Activated T-cell treated with anti-CD3 and anti-CD28 coated beads, Interleukin-2, amount 50 U/mL, for 1 hour (primary cell): ENCODE measurements around the gene GIMAP2.
"Not testable (repeated sequence)": the region's sequence is repeated elsewhere in the genome, so short reads cannot be mapped to it uniquely, and the experiment has no call there.

ENCODE experiments used
- DNase-seq: peaks from one replicate; pipeline ENCODE4 v3.0.0-alpha.2; 2020

The GIMAP2 gene

DNA sequence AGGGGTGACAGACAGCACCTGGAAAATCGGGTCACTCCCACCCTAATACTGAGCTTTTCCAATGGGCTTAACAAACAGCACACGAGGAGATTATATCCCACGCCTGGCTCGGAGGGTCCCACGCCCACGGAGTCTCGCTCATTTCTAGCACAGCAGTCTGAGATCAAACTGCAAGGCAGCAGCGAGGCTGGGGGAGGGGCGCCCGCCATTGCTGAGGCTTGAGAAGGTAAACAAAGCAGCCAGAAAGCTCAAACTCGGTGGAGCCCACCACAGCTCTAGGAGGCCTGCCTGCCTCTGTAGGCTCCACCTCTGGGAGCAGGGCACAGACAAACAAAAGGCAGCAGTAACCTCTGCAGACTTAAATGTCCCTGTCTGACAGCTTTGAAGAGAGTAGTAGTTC, 6.9 kb upstream of the GIMAP2 start:
- peak; percentile 43 for DNase-seq

GRCh38 chr7:150680364-150680763, 5.1 kb upstream of the GIMAP2 start:
- DNase-seq, result not testable (repeated sequence)

DNA sequence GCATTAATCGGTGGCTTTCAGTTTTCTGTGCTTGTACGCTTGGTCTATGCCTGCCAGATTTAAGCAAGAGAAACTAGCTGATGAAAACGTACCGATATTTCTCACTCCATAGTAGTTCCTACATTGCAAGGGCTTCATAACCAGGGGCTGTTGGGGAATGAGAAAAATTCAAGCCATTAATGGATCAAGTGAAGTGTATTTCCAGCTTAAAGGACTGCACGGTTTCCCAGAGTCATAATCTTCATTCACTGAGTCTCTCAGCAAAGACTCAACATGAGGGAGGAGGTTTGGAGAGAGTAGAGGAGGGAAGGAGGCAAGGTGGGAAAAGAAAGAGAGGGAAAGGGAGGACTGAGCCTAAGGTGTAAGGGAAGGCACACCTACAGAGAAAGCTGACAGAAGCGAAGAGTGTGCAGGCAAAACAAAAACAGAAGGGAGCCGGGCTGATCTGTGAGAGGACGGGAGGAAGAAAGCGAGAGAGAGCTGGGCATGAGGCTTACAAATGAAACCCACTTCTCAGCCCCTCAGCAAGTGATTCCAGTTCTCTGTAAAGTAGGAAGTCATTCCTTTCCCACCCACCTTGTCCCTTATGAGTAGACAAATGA, 625 bp downstream of the GIMAP2 start:
- no peak for DNase-seq

DNA sequence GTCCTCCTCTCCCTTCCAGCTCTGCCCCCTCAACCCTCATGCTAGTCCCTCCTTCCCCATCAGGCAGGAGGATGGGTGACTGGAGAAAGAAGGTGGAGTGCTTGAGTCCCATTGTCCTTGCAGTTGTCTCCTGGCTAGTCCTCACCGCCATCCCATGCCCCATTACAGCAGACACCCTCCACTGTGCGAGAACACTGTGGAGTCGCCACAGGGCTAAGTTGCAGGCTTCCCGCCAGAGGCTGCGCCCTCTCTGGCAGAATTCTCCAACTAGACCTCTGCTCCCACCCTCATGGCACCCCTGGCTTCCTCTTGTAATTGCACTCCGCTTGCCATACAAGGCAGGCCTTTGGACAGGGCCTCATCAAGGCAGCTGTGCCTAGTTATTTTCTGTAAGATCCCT, 3.1 kb downstream of the GIMAP2 start:
- DNase-seq, result no peak

DNA sequence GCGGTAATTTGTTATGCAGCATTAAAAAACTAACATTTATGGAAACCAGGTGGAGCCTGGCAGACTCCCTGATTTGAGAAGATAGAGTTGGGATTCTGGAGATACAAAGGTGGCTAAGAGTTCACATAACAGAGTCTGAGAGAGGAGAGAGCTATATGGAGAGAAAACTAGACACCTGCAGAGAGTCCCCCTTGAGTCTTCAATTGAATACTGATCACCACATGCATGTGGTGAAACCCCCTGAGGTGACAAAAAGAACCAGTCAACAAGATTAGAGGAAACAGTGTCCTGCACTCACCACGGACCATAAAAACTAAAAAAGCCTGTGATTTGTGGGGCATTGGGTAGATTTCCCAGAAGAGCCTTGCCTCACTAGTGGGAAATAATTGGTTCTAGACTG, 10.1 kb downstream of the GIMAP2 start:
- no peak for DNase-seq

GRCh38 chr7:150703209-150703608, 17.7 kb downstream of the GIMAP2 start:
- DNase-seq, result no peak

DNA sequence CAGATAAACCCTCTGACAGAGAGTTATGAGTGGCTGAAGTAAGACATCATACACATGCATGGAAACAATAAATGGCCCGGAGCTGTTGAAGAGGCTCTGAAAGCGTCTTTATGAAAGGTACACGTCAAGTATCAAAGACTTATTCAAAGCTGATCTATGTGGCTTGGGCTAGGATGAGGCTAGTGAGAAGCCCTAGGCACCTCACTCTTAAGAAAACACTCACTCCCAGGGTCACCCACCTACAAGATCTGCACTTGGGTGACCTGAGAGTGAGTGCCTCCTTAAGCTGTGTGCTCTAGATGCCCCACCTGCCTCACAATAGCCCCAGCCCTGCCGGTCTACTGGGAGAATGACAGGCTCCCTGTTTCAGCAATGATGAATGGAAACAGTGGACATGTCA, 29.8 kb downstream of the GIMAP2 start:
- DNase-seq, result no peak

GRCh38 chr7:150715738-150716137, 30.2 kb downstream of the GIMAP2 start:
- no peak for DNase-seq

- peak; percentile 67 for DNase-seq
Observed at GRCh38 chr7:150716368-150716767, 30.9 kb downstream of the GIMAP2 start, which contains the start of gene GIMAP1. TSS of gene GIMAP1 (plus strand) at chr7:150716613. CDS start at chr7:150719048, 2,435 bp downstream.

GRCh38 chr7:150716939-150717338, 31.4 kb downstream of the GIMAP2 start:
- DNase-seq, result no peak

DNA sequence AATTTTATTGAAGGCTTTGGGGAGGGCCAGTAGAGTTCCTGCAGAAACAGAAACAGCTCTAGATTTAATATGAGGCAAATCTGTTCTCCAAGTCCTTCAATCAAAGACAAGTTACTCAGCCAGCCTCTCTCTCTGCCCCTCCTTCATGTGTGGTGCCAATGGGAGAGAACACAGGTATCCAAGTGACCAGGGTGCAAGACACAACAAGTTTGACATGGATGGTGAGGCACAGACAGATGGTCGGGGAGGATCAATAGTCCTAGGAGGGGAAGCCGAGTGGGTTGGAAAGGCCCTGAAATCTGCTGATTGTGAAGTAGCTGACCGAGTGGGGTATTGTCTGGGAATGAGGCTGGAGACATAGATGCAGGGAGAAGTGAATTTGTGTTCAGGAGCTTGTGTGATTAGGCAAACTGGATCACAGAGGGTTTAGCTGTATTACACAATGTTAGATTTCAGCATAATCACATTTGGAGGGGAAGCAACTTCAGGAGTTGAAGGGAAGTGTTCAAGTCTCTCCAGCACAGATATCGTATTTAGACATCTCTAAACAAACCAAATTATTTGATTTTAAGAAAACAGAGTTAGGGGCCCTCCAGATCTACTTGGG, 32.4 kb downstream of the GIMAP2 start:
- DNase-seq, result no peak

GRCh38 chr7:150719436-150719835, 33.9 kb downstream of the GIMAP2 start:
- DNase-seq, result no peak

DNA sequence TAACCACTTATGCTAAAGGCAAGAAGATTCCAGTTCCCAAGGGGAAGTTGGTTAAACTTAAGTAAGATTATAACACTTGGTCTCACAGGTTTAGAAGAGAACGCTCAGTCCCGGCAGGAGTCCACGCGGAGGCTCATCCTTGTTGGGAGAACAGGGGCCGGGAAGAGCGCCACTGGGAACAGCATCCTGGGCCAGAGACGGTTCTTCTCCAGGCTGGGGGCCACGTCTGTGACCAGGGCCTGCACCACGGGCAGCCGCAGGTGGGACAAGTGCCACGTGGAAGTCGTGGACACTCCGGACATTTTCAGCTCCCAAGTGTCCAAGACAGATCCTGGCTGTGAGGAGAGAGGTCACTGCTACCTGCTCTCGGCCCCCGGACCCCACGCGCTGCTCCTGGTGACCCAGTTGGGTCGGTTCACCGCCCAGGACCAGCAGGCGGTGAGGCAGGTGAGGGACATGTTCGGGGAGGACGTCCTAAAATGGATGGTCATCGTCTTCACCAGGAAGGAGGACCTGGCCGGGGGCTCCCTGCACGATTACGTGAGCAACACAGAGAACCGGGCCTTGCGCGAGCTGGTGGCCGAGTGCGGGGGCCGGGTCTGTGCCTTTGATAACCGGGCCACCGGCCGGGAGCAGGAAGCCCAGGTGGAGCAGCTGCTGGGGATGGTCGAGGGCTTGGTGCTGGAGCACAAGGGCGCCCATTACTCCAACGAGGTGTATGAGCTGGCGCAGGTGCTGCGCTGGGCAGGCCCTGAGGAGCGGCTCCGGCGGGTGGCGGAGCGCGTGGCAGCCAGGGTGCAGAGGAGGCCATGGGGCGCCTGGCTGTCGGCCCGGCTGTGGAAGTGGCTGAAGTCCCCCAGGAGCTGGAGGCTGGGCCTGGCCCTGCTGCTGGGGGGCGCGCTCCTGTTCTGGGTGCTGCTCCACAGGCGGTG, 34.7 kb downstream of the GIMAP2 start:
- no peak for DNase-seq

GRCh38 chr7:150721970-150722373, 36.5 kb downstream of the GIMAP2 start:
- DNase-seq, result no peak

GRCh38 chr7:150722431-150722931, 37.0 kb downstream of the GIMAP2 start:
- no peak for DNase-seq

DNA sequence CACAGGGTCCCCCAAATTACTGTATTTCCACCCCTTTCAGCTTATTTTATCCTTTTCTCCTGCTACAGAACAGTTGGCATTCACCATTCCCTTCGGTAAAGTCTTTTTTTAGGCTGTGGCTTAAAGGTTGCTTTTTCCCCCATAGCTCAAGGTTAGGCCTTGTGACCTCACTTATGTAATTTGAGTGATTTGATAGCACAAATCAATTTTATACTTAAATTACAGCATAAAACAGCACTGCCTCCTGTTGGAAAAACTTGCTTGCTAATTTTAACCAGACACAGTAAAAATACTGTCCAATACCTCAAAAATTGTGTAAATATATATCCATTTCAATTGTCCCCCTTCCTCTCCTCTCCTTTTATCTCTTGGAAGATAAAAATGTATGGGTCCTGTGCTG, 38.0 kb downstream of the GIMAP2 start:
- DNase-seq, result no peak

GRCh38 chr7:150727381-150727780, 41.9 kb downstream of the GIMAP2 start:
- no peak for DNase-seq

DNA sequence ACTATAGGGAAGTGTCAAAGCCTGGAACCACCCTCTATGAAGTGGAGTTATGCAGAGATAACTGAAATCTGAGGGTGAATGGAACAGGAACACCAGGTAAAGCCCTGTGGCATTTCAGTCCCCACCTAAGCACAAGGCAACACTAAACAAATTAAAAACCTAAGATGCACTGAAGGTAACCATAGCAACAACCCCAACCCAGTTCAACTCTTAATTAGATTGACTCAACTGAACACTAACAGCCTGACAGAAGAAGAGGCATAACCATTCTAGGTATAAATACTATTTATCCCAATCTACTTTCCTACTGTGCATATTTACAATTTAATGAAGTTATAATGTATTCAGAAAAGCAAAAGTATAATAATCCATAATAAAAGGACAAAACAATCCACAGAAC, 42.5 kb downstream of the GIMAP2 start:
- DNase-seq, result no peak

DNA sequence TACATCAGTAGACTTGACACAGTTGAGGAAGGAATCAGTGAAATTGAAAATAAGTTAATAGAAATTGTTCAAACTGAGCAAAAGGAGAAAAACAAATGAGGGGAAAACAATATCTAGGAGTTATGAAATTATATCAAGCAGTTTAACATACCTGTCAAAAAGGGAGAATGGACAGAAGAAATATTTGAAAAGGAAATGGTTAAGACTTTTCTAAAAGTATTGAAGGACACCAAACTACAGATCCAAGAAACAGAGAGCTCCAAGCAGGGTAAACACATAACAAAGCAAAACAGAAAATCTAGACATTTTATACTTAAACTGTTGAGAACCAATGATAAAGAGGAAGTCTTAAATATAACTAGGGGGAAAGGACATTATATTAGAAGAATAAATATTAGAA, 43.1 kb downstream of the GIMAP2 start:
- no peak for DNase-seq

DNA sequence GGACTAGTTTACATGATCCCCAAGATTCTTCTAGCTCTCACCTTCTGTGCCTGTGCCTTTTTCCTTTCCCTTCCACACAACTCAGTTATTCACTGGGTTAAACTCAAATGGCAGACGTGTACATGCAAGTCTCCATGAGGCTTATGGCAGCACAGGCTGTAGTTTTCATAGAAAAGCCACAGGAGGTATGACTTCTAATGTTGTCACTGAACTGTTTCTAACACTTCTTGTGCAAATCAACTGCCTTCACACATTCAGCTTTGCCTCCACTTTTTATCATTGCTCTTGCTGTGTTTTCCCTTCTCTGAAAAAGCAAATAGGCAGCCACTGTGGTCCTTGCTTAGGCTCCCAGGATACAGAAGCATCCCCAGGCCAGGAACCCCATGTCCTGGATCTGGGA, 46.4 kb downstream of the GIMAP2 start:
- DNase-seq, result no peak

DNA sequence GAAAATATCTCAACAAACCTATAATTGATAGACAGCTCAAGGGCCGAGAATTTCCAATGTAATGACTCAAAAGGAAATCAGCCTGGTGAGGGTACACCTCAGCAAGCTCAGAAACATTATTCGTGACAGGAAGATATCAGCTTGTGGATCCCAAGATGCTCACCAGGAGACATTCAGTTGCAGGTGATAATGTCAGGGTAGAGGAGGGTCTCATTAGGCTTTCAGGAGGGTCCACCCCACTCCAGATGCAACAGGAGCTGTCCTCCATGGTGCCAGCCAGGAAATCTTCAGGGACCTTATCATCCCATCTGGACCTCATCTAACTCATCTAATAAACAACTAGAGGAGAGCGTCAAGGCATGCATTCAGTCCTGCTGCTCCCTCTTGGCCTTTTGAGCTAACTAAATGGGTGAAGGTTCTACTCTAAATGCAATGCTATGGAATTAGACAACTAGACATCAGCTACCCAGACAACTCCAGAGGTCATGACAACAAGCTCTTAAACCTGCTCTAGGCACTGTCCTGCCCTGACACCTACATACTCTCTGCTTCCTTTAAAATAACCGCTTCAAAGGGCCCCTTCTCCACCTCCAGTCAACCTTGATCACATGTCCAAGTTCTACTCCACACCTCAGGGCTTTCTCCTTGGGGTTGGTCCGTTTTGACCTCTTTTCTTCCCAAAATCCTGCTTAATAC, 47.4 kb downstream of the GIMAP2 start:
- DNase-seq, result no peak

GRCh38 chr7:150733482-150734095, 48.1 kb downstream of the GIMAP2 start:
- no peak for DNase-seq

DNA sequence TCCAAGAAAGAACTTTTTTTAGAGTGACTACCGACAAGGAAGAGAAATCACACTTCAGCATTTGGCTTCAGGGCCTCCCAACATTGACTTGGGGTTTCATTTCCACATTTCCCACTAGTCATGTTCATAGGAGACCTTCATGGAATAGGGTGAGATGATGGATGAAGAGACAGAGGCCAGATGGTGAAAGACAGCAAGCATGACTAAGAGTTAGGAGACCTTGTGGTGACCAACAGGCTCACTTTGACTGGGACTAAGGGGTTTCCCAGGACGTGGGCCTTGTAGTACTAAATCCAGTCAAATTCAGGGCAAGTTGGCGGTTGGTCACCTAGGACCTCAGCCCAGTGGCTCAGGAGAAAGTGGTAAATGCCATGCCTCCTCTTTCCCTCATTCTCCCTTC, 48.7 kb downstream of the GIMAP2 start:
- DNase-seq, result no peak
